Fibroblast of lung (primary cell): ENCODE data around the gene SENP8.

Source experiments
- EZH2 ChIP-seq: IDR thresholded peaks from 2 replicates; pipeline ENCODE4 v1.5.1; 2012; ENCODE audit warnings: low read length, control low read depth, mild to moderate bottlenecking; ENCODE audit errors: missing control alignments
- TF ChIP-seq, protein P1 (sequence below), 2 donors: IDR thresholded peaks in 1 of 2; conservative IDR thresholded peaks in 1 of 2; 1 replicate in 1 of 2; 2 replicates in 1 of 2; pipeline ENCODE4 v1.5.1; 2011 to 2012; ENCODE audit warnings: low read length in 2 of 2, control low read depth in 1 of 2, inconsistent platforms in 1 of 2, low read depth in 1 of 2, mild to moderate bottlenecking in 1 of 2

- TF ChIP-seq, protein P1, sequence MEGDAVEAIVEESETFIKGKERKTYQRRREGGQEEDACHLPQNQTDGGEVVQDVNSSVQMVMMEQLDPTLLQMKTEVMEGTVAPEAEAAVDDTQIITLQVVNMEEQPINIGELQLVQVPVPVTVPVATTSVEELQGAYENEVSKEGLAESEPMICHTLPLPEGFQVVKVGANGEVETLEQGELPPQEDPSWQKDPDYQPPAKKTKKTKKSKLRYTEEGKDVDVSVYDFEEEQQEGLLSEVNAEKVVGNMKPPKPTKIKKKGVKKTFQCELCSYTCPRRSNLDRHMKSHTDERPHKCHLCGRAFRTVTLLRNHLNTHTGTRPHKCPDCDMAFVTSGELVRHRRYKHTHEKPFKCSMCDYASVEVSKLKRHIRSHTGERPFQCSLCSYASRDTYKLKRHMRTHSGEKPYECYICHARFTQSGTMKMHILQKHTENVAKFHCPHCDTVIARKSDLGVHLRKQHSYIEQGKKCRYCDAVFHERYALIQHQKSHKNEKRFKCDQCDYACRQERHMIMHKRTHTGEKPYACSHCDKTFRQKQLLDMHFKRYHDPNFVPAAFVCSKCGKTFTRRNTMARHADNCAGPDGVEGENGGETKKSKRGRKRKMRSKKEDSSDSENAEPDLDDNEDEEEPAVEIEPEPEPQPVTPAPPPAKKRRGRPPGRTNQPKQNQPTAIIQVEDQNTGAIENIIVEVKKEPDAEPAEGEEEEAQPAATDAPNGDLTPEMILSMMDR (conservative IDR thresholded peaks at IDR 0.05 in 1 of 2, IDR thresholded peaks at IDR 0.05 in 1 of 2; ENCODE audit: low read depth in 1 of 2, low read length in 2 of 2) = no peak
- no peak for TF ChIP-seq EZH2
These were observed 38.7 kb downstream of the SENP8 start for GRCh38 chr15:72156928-72157327.
